HG03457 (cell line): ENCODE results near the gene ST3GAL3.
A peak's percentile ranks its signal among the peaks of the same experiment; 100 is the strongest.

ENCODE experiments used
- ATAC-seq: cut with Tn5 transposase; IDR thresholded peaks from one replicate; pipeline ENCODE4 v1.9.1; 2021; ENCODE audit warnings: moderate number of reproducible peaks; ENCODE audit not compliant: unreplicated experiment

The ST3GAL3 gene

GRCh38 chr1:43707190-43708001, at the start of gene ST3GAL3:
TSS of gene ST3GAL3 (plus strand) at chr1:43707536. CDS start at chr1:43736263, 28,727 bp downstream.
- peak; percentile 70 for ATAC-seq

- ATAC-seq: no peak
These were observed 47.8 kb upstream of the ST3GAL3 start for GRCh38 chr1:43659212-43660166.

GRCh38 chr1:43660355-43660754, 47.0 kb upstream of the ST3GAL3 start:
- ATAC-seq: no peak

GRCh38 chr1:43664369-43664768, 43.0 kb upstream of the ST3GAL3 start:
- no peak for ATAC-seq

GRCh38 chr1:43666608-43667007, 40.7 kb upstream of the ST3GAL3 start:
- ATAC-seq: no peak

- no peak for ATAC-seq
These were observed 38.4 kb upstream of the ST3GAL3 start for GRCh38 chr1:43668956-43669355.

- ATAC-seq: no peak
These were observed 37.5 kb upstream of the ST3GAL3 start for GRCh38 chr1:43669878-43670277.

GRCh38 chr1:43671193-43671592, 36.1 kb upstream of the ST3GAL3 start:
- ATAC-seq: no peak

GRCh38 chr1:43671626-43672330, 35.6 kb upstream of the ST3GAL3 start:
- ATAC-seq: no peak

GRCh38 chr1:43673261-43673660, 34.1 kb upstream of the ST3GAL3 start:
- no peak for ATAC-seq

GRCh38 chr1:43678940-43679339, 28.4 kb upstream of the ST3GAL3 start:
- ATAC-seq: no peak

- ATAC-seq: no peak
These were observed 23.8 kb upstream of the ST3GAL3 start for GRCh38 chr1:43683560-43683959.

GRCh38 chr1:43686801-43687200, 20.5 kb upstream of the ST3GAL3 start:
- ATAC-seq: no peak

- ATAC-seq: no peak
These were observed 19.8 kb upstream of the ST3GAL3 start for GRCh38 chr1:43687301-43688108.

- no peak for ATAC-seq
These were observed 19.3 kb upstream of the ST3GAL3 start for GRCh38 chr1:43688109-43688387.

GRCh38 chr1:43688594-43689000, 18.7 kb upstream of the ST3GAL3 start:
- no peak for ATAC-seq

- no peak for ATAC-seq
These were observed 18.0 kb upstream of the ST3GAL3 start for GRCh38 chr1:43689289-43689688.

- ATAC-seq: no peak
These were observed 15.2 kb upstream of the ST3GAL3 start for GRCh38 chr1:43691871-43692815.

- ATAC-seq: no peak
These were observed 14.0 kb upstream of the ST3GAL3 start for GRCh38 chr1:43693371-43693770.
